H9 (cell line): ENCODE results near the gene CREB3L2. TPM values are rescaled to one million over a fixed set of nuclear protein-coding genes. Genes with fewer than 3 reads are reported as not detected.

ENCODE experiments used
- DNase-seq: peaks from one replicate; pipeline ENCODE4 v3.0.0-alpha.2; 2017
- H2AFZ ChIP-seq: one replicate; pipeline ENCODE4 v1.6.1; 2013; ENCODE audit warnings: mild to moderate bottlenecking, low read length, control low read depth, moderate library complexity
- H2AK5ac ChIP-seq: 2 replicates; pipeline ENCODE4 v1.6.1; 2013; ENCODE audit warnings: low read length, control low read depth, mixed read lengths; ENCODE audit not compliant: insufficient read length
- H2BK120ac ChIP-seq: one replicate; pipeline ENCODE4 v1.6.1; 2013; ENCODE audit warnings: low read depth, mild to moderate bottlenecking, low read length, control low read depth, inconsistent platforms; ENCODE audit not compliant: poor library complexity, severe bottlenecking
- H2BK12ac ChIP-seq: 2 replicates; pipeline ENCODE4 v1.6.1; 2013; ENCODE audit warnings: low read length, control low read depth, mixed read lengths, low read depth; ENCODE audit not compliant: insufficient read length
- H2BK15ac ChIP-seq: 2 replicates; pipeline ENCODE4 v1.6.1; 2013; ENCODE audit warnings: low read depth, low read length, control low read depth
- H2BK20ac ChIP-seq: one replicate; pipeline ENCODE4 v1.6.1; 2013; ENCODE audit warnings: low read depth, mild to moderate bottlenecking, low read length, control low read depth, inconsistent platforms; ENCODE audit not compliant: poor library complexity, severe bottlenecking
- H2BK5ac ChIP-seq: 2 replicates; pipeline ENCODE4 v1.6.1; 2013; ENCODE audit warnings: low read length, control low read depth, mixed read lengths; ENCODE audit not compliant: insufficient read length
- H3K14ac ChIP-seq: 2 replicates; pipeline ENCODE4 v1.6.1; 2013; ENCODE audit warnings: low read length, control low read depth; ENCODE audit not compliant: insufficient read depth
- H3K18ac ChIP-seq: 2 replicates; pipeline ENCODE4 v1.6.1; 2013; ENCODE audit warnings: low read depth, mild to moderate bottlenecking, mixed read lengths, low read length, control low read depth; ENCODE audit not compliant: insufficient read length
- H3K23ac ChIP-seq: 2 replicates; pipeline ENCODE4 v1.6.1; 2013; ENCODE audit warnings: low read length, control low read depth, mixed read lengths, low read depth; ENCODE audit not compliant: insufficient read length
- H3K23me2 ChIP-seq: 2 replicates; pipeline ENCODE4 v1.6.1; 2013; ENCODE audit warnings: low read depth, mild to moderate bottlenecking, mixed read lengths, low read length, control low read depth; ENCODE audit not compliant: insufficient read length, poor library complexity, severe bottlenecking
- H3K27ac ChIP-seq: 2 replicates; pipeline ENCODE4 v1.5.1; 2013; ENCODE audit warnings: low read length, control low read depth, mixed read lengths, low read depth; ENCODE audit not compliant: insufficient read length
- H3K27me3 ChIP-seq: 2 replicates; pipeline ENCODE4 v1.6.1; 2013; ENCODE audit warnings: low read length, control low read depth, inconsistent platforms; ENCODE audit not compliant: insufficient read depth
- H3K4ac ChIP-seq: 2 replicates; pipeline ENCODE4 v1.6.1; 2013; ENCODE audit warnings: low read depth, mild to moderate bottlenecking, control low read depth, inconsistent platforms, low read length, moderate library complexity
- H3K4me1 ChIP-seq: 2 replicates; pipeline ENCODE4 v1.6.1; 2013; ENCODE audit warnings: low read length, control low read depth, inconsistent platforms; ENCODE audit not compliant: insufficient read depth
- H3K4me2 ChIP-seq: 2 replicates; pipeline ENCODE4 v1.6.1; 2013; ENCODE audit warnings: low read length, control low read depth, mixed read lengths; ENCODE audit not compliant: insufficient read length, insufficient read depth
- H3K56ac ChIP-seq: 2 replicates; pipeline ENCODE4 v1.6.1; 2013; ENCODE audit warnings: low read depth, mild to moderate bottlenecking, mixed read lengths, low read length, control low read depth; ENCODE audit not compliant: insufficient read length
- H3K79me1 ChIP-seq: 2 replicates; pipeline ENCODE4 v1.6.1; 2013; ENCODE audit warnings: low read depth, mild to moderate bottlenecking, moderate library complexity, low read length, control low read depth, inconsistent platforms; ENCODE audit not compliant: insufficient read depth, poor library complexity, severe bottlenecking
- H3K79me2 ChIP-seq: 2 replicates; pipeline ENCODE4 v1.6.1; 2013; ENCODE audit warnings: low read length, control low read depth, inconsistent platforms; ENCODE audit not compliant: insufficient read depth
- H3K9ac ChIP-seq: 2 replicates; pipeline ENCODE4 v1.6.1; 2013; ENCODE audit warnings: low read length, control low read depth, mixed read lengths; ENCODE audit not compliant: insufficient read length; ENCODE audit errors: extremely low read depth
- H3K9me3 ChIP-seq: one replicate; pipeline ENCODE4 v1.6.1; 2013; ENCODE audit warnings: low read depth, low read length, inconsistent platforms; ENCODE audit not compliant: control insufficient read depth
- H3T11ph ChIP-seq: one replicate; pipeline ENCODE4 v1.6.1; 2013; ENCODE audit warnings: mild to moderate bottlenecking, low read length, control low read depth, inconsistent platforms
- H4K20me1 ChIP-seq: one replicate; pipeline ENCODE4 v1.6.1; 2013; ENCODE audit not compliant: control insufficient read depth, insufficient read length, insufficient read depth
- H4K5ac ChIP-seq: 2 replicates; pipeline ENCODE4 v1.6.1; 2013; ENCODE audit warnings: low read depth, mild to moderate bottlenecking, mixed read lengths, low read length, control low read depth; ENCODE audit not compliant: insufficient read length
- H4K8ac ChIP-seq: replicated peaks from 2 replicates; pipeline ENCODE4 v1.6.1; 2013; ENCODE audit warnings: low read length, control low read depth, mixed read lengths, low read depth; ENCODE audit not compliant: insufficient read length
- H4K91ac ChIP-seq: 2 replicates; pipeline ENCODE4 v1.6.1; 2013; ENCODE audit warnings: low read depth, mild to moderate bottlenecking, moderate library complexity, mixed read lengths, low read length, control low read depth; ENCODE audit not compliant: insufficient read length
- H3K27ac Mint-ChIP-seq, 3 experiments: 2 replicates in 2 of 3; 3 replicates in 1 of 3; pipeline ENCODE4 v1.8.0; 2020 to 2021; ENCODE audit warnings: mixed read lengths in 3 of 3, mild to moderate bottlenecking in 1 of 3, moderate library complexity in 1 of 3
- H3K27me3 Mint-ChIP-seq: 2 replicates; pipeline ENCODE4 v1.8.0; 2021; ENCODE audit warnings: low read depth, mild to moderate bottlenecking, moderate library complexity, mixed read lengths
- H3K36me3 Mint-ChIP-seq, 3 experiments: 2 replicates in 2 of 3; 3 replicates in 1 of 3; pipeline ENCODE4 v1.8.0; 2020 to 2021; ENCODE audit warnings: low read depth in 3 of 3, mixed read lengths in 3 of 3; ENCODE audit not compliant: insufficient read depth in 1 of 3
- H3K4me1 Mint-ChIP-seq, 2 experiments: 2 replicates each; pipeline ENCODE4 v1.8.0; 2020; ENCODE audit warnings: mixed read lengths in 2 of 2
- H3K4me3 Mint-ChIP-seq, 2 experiments: 2 replicates in 1 of 2; 3 replicates in 1 of 2; pipeline ENCODE4 v1.8.0; 2020 to 2021; ENCODE audit warnings: mild to moderate bottlenecking in 2 of 2, mixed read lengths in 2 of 2, moderate library complexity in 1 of 2
- H3K9me3 Mint-ChIP-seq, 2 experiments: 2 replicates in 1 of 2; 3 replicates in 1 of 2; pipeline ENCODE4 v1.8.0; 2020; ENCODE audit warnings: mild to moderate bottlenecking in 2 of 2, mixed read lengths in 2 of 2, moderate library complexity in 1 of 2
- CTCF ChIP-seq: fragments of 200-600 bp; sonication (generic); conservative IDR thresholded peaks from 3 replicates; pipeline ENCODE4 v1.8.0; 2021; ENCODE audit warnings: antibody characterized with exemption, mild to moderate bottlenecking
- WGBS: extraction: QIAGEN DNeasy Blood & Tissue Kit; methylation state at CpG from one replicate; pipeline ENCODE4 v1.1.7; 2013; ENCODE audit warnings: missing lambda C conversion rate, low lambda C conversion rate, mixed read lengths; ENCODE audit not compliant: insufficient read length; ENCODE audit errors: extremely low coverage; 5-methylcytosine and 5-hydroxymethylcytosine counted together
- total RNA-seq: library from RNA; stranded (reverse); gene quantifications from 2 replicates; pipeline ENCODE4 v1.2.1, GENCODE V29; 2021

CREB3L2 gene
- total RNA-seq, 1 experiment from 2014 or later = 60.7 TPM

DNA sequence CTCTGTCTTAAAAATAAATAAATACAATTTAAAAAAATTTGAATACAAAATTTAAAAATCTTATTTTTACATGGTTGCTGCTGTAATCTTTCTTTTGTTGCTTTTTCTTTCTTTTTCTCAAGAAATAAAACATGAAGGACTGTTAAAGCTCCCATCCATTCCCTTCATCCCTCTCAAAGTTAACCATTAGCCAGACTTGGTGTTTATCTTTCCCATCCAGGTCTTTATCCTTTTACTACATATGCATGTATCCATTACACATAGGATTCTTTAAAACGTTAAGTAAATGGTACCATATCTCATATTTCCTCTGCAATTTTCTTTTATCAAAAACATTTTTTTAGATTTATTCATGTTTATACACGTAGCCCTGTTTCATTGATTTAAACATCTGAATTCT, 70.1 kb downstream of the CREB3L2 start:
- Mint-ChIP-seq H3K4me3 (no peak overlapping the region), H3K36me3 (peaks cover 12 to 18% (median 17%) of the 10 kb centered on the region in 3 experiments; a peak in 6 of 7 replicates), H3K27me3 (no peaks in the 10 kb centered on the region), H3K4me1 (peaks cover 27 to 29% of the 10 kb centered on the region in 2 experiments), H3K27ac (no peak overlapping the region), H3K9me3 (no peaks in the 10 kb centered on the region)
- H3K23ac ChIP-seq = no peak overlapping the region
- H3K23me2 ChIP-seq = no peaks in the 10 kb centered on the region
- H2AFZ ChIP-seq = no peak overlapping the region
- H2BK120ac ChIP-seq = no peak overlapping the region
- H2BK15ac ChIP-seq = no peak overlapping the region
- no peak overlapping the region for H4K5ac ChIP-seq
- no peak overlapping the region for H4K91ac ChIP-seq
- H3K9me3 ChIP-seq = no peaks in the 10 kb centered on the region
- no peak overlapping the region for H3K27ac ChIP-seq
- peaks cover 3% of the 10 kb centered on the region; the same call in 1 of the 2 replicates for H3K79me2 ChIP-seq
- H2BK12ac ChIP-seq = no peak overlapping the region
- no peak overlapping the region for H3K4me2 ChIP-seq
- DNase-seq = no peak
- H3K79me1 ChIP-seq = no peaks in the 10 kb centered on the region
- no peak overlapping the region for H4K8ac ChIP-seq
- no peak overlapping the region for H3K18ac ChIP-seq
- H2BK20ac ChIP-seq = no peak overlapping the region
- H2AK5ac ChIP-seq = no peak overlapping the region
- no peak overlapping the region for H3K14ac ChIP-seq
- no peak overlapping the region for H3K56ac ChIP-seq
- H3K4ac ChIP-seq = no peak overlapping the region
- no peak overlapping the region for H3T11ph ChIP-seq
- no peaks in the 10 kb centered on the region for H3K27me3 ChIP-seq
- H3K9ac ChIP-seq = no peak overlapping the region
- H3K4me1 ChIP-seq = peaks cover 10% of the 10 kb centered on the region; the same call in 1 of the 2 replicates
- H4K20me1 ChIP-seq = no peaks in the 10 kb centered on the region
- WGBS = no CpG with 5 or more reads among the region's 2 CpGs
- H2BK5ac ChIP-seq = no peak overlapping the region
- TF ChIP-seq CTCF = no peak
